Measurements from ENCODE around the gene MYRIP. TPM values are rescaled to one million over a fixed set of nuclear protein-coding genes. Genes with fewer than 3 reads are reported as not detected.

MYRIP gene
- total RNA-seq, 2 donors from 2014 or later, result 4.2 to 7.1 TPM

DNA sequence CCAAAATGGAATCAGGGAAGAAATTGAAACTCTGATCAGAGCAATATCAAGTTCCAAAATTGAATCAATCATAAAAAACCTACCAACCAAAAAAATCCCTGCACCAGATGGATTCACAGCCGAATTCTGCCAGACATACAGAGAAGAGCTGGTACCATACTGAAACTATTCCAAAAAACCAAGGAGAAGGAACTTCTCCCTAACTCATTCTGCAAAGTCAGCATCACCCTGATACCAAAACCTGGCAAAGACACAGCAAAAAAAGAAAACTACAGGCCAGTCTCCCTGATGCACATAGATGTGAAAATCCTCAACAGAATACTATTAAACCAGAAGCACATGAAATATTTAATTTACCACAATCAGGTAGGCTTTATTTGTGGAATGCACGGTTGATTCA lies 118.1 kb downstream of the MYRIP start:
- Histone ChIP-seq H3K27ac (no peak overlapping the region), H3K27me3 (no peaks in the 10 kb centered on the region), H3K9me3 (peaks cover 7 to 18% of the 10 kb centered on the region in 2 donors), H3K4me3 (no peak overlapping the region), H3K36me3 (no peaks in the 10 kb centered on the region), H3K4me1 (no peaks in the 10 kb centered on the region)
- TF ChIP-seq, protein P1, sequence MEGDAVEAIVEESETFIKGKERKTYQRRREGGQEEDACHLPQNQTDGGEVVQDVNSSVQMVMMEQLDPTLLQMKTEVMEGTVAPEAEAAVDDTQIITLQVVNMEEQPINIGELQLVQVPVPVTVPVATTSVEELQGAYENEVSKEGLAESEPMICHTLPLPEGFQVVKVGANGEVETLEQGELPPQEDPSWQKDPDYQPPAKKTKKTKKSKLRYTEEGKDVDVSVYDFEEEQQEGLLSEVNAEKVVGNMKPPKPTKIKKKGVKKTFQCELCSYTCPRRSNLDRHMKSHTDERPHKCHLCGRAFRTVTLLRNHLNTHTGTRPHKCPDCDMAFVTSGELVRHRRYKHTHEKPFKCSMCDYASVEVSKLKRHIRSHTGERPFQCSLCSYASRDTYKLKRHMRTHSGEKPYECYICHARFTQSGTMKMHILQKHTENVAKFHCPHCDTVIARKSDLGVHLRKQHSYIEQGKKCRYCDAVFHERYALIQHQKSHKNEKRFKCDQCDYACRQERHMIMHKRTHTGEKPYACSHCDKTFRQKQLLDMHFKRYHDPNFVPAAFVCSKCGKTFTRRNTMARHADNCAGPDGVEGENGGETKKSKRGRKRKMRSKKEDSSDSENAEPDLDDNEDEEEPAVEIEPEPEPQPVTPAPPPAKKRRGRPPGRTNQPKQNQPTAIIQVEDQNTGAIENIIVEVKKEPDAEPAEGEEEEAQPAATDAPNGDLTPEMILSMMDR (IDR thresholded peaks at IDR 0.05), result no peak
- DNase-seq (ENCODE audit: low spot score), result no peak

DNA sequence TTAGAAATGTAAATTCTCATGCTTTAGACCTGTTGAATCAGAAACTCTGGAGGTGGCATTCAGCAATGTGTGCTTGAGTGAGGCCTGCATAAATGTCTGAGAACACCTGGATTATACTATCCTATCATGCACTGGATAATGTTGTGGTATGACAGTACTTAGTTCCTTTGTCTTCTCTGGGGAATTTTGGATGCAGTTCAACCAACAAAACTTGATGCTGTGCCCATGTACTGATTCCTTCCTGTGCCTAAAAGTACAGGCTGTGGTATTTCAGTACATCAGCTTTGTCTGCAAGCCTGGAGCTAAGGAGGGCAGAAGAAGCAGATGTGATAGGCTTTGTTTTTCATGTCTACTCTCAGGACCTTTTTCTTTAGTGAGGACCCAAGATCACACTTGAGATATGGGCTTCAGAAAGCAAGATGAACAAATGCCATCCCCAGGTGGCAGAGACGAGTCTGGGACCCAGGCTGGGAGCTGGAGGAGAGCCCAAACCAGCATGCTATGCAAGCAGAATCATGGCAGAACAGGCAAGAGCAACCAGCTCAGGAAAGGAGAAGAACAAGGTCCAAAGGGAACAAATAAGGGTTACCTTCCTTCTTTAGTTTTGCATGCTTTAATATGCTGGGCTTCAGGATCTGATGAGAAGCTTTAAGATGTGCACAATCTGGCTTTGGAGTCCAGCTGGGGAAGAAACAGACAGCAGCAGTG lies 124.7 kb downstream of the MYRIP start:
- Histone ChIP-seq H3K36me3 (no peaks in the 10 kb centered on the region), H3K4me1 (peaks cover 0 to 8% of the 10 kb centered on the region in 2 donors), H3K27me3 (no peaks in the 10 kb centered on the region), H3K27ac (no peak overlapping the region), H3K4me3 (no peak overlapping the region), H3K9me3 (no peaks in the 10 kb centered on the region)
- TF ChIP-seq, protein P1 (IDR thresholded peaks at IDR 0.05), result no peak
- DNase-seq (ENCODE audit: low spot score), result no peak

- TF ChIP-seq, protein P1 (IDR thresholded peaks at IDR 0.05), result no peak
- Histone ChIP-seq H3K27me3 (no peaks in the 10 kb centered on the region), H3K27ac (no peak overlapping the region), H3K4me1 (peaks cover 0 to 8% of the 10 kb centered on the region in 2 donors), H3K4me3 (no peak overlapping the region), H3K36me3 (no peaks in the 10 kb centered on the region), H3K9me3 (no peaks in the 10 kb centered on the region)
- DNase-seq (ENCODE audit: low spot score), result no peak
These were observed 125.3 kb downstream of the MYRIP start for GRCh38 chr3:39934696-39935095.

GRCh38 chr3:39935261-39935660 lies 125.9 kb downstream of the MYRIP start:
- H3K36me3 ChIP-seq, result no peaks in the 10 kb centered on the region
- H3K4me3 ChIP-seq, result no peak overlapping the region
- no peaks in the 10 kb centered on the region for H3K27me3 ChIP-seq
- no peaks in the 10 kb centered on the region for H3K9me3 ChIP-seq
- no peak overlapping the region for H3K27ac ChIP-seq
- peaks cover 0 to 8% of the 10 kb centered on the region in 2 donors for H3K4me1 ChIP-seq
- DNase-seq (ENCODE audit: low spot score), result no peak
- TF ChIP-seq, protein P1 (IDR thresholded peaks at IDR 0.05), result no peak

DNA sequence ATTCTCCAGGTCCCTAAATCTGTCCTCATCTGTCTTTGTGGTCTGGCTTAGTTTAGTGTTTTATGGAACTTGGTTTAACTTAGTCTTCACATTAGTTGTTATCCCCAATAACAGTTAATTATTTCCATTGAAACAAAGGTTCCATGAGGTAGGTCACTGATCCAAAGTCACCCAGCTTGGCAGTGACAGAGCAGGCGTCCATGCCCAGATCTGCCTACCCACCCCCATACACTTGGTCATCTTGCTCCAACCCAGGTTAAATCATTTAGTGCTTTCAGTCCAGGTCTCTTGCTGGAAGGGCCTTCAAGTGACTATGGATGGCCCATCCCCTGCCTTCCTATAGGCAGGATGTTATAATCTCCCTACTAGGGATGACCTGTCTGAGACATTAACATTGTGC lies 127.4 kb downstream of the MYRIP start:
- Histone ChIP-seq H3K27me3 (no peaks in the 10 kb centered on the region), H3K4me1 (peaks cover 0 to 8% of the 10 kb centered on the region in 2 donors), H3K36me3 (no peaks in the 10 kb centered on the region), H3K4me3 (no peak overlapping the region), H3K27ac (no peak overlapping the region), H3K9me3 (no peaks in the 10 kb centered on the region)
- TF ChIP-seq, protein P1 (IDR thresholded peaks at IDR 0.05), result no peak
- DNase-seq (ENCODE audit: low spot score), result no peak

- Histone ChIP-seq H3K27ac (no peak overlapping the region), H3K4me3 (no peak overlapping the region), H3K27me3 (no peaks in the 10 kb centered on the region), H3K36me3 (no peaks in the 10 kb centered on the region), H3K9me3 (no peaks in the 10 kb centered on the region), H3K4me1 (peaks cover 0 to 8% of the 10 kb centered on the region in 2 donors)
- no peak for DNase-seq (ENCODE audit: low spot score)
- TF ChIP-seq, protein P1 (IDR thresholded peaks at IDR 0.05), result no peak
These were observed 127.9 kb downstream of the MYRIP start for GRCh38 chr3:39937315-39937714.

Measured in right atrium auricular region (tissue), 2 donors.